ENCODE data around the gene SLC1A1.
"Not testable (repeated sequence)": the region's sequence is repeated elsewhere in the genome, so short reads cannot be mapped to it uniquely, and the experiment has no call there.

SLC1A1 gene

DNA sequence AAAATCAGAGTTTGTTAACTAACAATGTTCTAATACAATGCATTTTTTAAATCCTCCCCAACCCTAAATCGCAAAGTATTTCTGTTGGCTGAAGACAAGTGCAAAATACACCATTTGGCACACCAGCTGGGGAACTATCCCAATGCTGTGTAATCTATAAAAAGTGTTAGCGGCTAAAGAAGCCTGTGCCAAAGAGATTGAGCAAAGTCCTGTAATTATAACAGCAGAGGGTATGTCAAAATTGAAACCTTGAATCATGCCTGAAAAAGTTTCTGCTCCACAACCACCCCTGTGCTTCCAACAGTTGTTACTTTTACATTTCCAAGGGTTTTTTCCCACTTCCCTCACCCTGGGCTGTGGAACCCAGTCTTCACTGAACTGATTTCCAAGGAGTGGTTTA lies 88.7 kb downstream of the SLC1A1 start:
- no peak for DNase-seq (ENCODE audit: low spot score)

DNA sequence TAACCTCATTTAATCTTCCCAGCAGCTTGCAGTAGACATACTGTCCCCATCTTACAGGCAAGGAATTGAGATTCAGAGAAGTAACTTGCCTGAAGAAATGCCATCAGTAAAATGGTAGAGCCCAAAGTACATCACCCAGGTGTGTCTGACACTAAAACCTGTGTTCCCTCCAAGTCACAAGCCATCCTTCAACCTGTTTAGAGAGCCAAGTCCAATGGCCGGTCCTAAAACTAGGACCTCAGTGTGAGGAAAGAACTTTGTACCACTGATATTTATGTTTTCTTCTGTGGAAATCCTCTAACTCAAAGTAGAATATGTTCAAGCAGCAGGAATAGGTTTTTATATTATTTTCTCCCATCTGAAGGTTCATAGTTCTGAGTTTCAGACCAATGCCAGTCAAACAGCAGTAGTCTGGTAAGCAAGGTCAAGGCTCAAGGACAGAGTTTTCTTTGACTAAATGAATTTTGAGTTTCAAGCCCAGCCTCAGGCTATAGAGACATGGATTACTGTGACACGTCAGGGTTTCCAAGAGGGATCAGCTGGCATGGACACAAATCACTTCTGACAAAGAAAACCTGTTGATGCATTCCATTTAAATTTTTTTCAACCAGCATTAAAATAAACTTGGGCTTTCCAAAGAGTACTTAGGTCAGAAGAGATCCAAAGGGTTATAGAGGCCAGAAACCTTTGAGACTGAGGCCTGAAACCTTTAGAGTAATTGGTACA lies 90.9 kb downstream of the SLC1A1 start:
- DNase-seq (ENCODE audit: low spot score) = no peak

DNA sequence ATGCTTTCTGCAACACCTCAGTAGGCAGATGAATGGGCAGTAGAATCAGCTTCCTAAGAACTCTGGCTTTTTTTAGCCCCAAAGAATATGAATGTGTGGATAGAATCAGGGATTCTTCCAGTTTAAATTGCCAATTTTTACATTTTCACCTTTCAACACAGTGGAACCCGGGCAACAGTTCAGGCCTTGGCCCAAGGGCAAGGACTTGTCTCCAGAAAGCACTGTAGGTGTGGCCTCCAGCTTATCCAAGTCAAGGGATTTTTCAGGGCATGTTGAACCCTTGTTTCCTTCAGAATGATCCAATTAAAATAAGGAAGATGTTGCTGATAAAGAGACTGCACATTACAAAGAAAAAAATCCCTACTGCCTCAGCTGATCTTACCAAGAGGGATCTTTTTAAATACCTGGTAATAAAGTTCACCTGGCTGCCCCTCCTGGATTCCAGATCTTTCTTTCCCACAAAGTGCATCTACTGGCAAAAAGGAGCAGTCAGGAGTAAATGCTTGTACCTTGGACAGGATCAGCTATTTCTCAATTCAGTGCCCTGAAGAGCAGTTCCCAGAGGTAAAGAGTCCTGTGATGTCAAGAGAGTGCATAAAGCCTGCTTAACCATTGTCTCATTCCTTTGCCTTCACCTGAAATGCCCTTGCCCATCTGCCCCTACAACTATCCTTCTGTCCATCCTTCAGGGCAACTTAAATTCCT lies 91.7 kb downstream of the SLC1A1 start:
- no peak for DNase-seq (ENCODE audit: low spot score)

DNA sequence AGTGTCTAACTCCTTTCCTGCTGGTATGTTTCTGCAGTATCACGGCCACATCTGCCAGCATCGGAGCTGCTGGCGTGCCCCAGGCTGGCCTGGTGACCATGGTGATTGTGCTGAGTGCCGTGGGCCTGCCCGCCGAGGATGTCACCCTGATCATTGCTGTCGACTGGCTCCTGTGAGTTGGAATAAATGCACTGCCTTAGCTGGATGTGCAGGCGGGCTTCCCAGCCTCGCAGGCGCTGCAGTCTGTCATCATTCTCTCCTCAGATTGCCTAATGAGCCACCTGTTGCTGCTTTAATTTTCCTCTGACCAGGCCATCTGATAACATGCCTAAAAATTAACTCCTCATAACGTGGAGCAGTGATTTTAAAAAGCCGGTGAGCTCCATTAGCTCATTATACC lies 92.7 kb downstream of the SLC1A1 start:
- no peak for DNase-seq (ENCODE audit: low spot score)

DNA sequence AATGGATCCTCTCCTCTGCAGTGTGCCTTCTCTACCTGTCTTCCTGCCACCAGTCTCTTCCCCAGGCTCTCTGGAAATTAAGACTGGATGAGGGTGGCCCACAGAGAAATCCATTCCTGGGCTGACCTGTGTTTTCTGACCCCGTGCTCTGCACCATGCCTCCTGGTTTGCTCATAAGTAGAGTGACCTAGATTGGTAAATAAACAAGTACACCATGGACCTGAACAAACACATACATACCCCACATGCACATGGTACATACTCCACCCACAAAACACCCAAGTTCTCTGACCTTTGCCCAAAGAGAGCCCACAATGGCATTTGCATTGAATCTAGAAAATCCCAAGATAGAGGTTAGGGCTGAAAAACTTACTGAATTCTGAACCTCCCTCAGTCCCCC lies 94.4 kb downstream of the SLC1A1 start:
- no peak for DNase-seq (ENCODE audit: low spot score)

DNA sequence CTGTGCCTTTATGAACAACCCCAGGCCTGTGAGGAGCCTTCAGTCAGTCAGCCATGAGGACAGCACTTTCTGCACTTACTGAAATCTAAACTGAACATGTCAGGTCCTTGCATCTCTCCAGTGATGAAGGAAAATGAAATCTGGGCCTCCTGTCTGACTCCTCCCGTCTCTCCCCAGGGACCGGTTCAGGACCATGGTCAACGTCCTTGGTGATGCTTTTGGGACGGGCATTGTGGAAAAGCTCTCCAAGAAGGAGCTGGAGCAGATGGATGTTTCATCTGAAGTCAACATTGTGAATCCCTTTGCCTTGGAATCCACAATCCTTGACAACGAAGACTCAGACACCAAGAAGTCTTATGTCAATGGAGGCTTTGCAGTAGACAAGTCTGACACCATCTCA lies 94.9 kb downstream of the SLC1A1 start:
- no peak for DNase-seq (ENCODE audit: low spot score)

DNA sequence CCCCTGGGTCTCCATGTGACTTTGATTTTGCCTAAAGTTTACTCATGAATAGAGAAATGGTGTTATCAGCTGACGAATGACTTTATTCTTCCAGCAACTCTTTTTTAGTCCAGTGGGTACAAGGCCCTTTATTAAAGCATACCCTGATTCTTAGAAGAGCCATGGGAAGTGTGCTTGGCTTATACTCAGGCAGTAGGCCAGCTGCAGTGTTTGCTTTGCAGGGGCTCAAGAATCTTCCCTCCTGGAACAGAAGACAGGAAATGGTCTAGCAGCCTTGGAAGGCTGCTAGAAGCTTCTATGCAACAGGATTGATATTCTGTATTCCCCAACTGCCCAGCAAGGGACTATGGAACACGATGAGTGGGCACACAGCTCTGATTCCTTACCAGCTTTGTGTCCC lies 98.5 kb downstream of the SLC1A1 start:
- DNase-seq (ENCODE audit: low spot score) = no peak

DNA sequence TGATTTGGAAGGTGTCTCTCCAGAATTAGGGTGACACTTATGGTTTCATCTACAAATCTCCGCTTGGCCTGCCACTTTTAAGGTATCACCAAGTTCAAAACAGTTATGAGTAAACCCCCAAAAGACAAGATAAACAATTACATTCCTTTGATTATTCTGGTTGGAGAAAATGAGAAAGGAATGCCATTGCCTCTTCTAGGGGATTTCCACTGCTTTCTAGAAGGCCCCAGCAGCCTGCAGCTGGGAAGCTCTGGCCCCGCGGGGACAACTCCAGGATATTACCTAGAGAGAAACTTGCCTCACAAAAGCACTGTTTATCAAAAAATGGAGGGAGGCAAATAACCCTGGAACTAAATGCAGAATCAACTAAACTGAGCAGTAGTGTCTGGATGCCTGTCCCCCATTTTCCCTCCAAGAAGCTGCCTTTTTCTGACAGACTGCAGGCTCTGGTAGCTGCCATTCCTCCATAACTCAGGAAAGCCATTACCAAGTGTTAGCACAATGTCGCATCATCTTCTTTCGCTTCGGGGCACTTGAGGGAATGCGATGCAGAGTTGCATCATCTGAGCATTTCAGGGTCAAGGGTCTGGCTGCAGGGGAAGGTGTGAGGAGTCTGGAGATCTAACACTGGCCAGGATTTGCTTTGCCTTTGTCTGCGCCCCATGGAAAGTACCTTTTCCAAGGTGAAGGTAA lies 100.3 kb downstream of the SLC1A1 start:
- peak; percentile 32 for DNase-seq (ENCODE audit: low spot score)

DNA sequence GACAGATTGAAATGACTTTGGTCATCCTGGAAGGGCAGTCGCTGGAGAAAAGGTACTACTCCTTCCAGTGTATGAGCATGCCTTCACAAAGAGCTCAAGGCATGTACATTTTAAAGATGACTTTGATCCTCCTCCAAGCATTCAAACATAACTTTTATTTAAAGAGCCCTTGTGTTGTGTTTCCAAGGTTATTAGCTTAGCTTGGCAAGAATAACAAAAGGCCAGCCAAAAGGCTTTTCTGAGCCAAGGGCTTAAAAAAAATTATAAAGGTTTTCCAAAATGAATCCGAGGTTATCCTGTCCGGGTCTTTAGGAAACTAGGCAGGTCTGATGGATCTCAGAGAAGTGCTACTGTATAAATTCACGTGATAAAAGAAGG lies 100.8 kb downstream of the SLC1A1 start:
- no peak for DNase-seq (ENCODE audit: low spot score)

DNA sequence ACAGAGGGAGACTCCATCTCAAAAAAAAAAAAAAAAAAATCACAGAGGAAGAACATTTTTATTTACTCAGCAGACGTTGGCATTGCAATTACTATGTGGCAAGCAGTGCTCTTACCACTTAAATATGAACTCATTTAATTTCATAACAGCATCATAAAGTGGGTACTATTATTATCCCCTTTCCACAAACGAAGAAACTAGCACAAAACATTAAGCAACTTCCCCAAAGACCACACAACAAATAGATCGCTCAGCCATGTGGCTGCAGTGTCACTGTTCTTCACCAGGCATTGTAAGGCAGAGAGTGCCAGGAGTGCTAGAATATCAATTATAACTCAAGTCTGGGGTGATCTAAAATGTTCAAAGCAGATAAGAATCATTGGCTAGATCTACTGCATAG lies 102.0 kb downstream of the SLC1A1 start:
- no peak for DNase-seq (ENCODE audit: low spot score)

DNA sequence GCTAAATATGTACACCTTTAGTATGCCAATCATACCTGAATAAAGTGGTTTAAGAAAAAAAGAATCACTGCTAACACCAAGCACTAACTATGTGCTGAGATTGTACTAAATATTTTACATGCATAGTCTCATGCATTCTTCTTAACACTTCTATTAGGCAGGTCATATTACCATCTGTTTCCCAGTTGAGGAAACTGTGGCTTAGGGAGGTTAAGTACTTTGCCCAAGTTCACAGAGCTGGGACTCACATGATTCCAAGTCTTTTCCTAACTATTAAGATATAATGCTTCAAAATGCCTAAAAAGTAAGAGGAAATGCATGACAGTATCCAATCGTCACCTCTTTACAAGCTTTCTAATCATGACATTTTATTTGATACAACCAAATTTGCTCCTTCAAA lies 102.6 kb downstream of the SLC1A1 start:
- no peak for DNase-seq (ENCODE audit: low spot score)

DNA sequence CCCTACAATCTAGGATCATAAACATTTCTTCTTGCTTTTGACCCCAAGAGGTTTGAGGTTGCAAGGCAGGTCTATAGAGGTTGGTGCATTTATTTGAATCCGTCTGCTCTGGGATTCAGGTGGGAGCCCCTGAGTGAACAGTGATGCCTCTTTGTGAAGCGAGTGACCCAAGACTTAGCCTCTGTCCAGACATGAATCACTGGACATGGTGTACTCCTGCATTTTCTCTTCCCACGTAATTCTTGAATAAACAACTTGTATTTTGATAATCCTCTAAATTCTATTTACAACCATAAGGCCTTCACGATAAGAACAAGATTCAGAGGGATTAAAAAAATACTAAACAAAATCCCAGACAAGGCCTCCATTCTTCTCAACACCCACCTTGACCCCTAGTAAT lies 104.3 kb downstream of the SLC1A1 start:
- no peak for DNase-seq (ENCODE audit: low spot score)

DNA sequence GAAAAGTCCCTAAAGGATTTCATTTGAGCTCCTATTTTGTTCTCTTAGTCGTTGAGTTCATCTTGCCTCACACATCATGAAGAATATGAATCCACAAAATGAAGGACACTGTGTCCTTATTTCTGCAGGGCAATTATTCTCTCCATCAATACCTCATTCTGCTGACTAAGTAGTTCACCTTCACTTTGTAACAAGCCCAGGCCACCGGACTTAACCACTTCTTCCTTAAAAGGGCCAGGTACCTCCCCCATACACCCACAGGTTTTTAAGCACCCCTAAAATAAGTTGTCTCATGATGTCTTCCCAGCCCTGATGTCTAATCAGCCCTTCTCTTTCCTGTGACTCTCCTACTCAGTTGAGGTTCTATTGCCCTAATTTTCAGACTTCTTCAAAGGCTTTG lies 104.7 kb downstream of the SLC1A1 start:
- DNase-seq (ENCODE audit: low spot score) = no peak

DNA sequence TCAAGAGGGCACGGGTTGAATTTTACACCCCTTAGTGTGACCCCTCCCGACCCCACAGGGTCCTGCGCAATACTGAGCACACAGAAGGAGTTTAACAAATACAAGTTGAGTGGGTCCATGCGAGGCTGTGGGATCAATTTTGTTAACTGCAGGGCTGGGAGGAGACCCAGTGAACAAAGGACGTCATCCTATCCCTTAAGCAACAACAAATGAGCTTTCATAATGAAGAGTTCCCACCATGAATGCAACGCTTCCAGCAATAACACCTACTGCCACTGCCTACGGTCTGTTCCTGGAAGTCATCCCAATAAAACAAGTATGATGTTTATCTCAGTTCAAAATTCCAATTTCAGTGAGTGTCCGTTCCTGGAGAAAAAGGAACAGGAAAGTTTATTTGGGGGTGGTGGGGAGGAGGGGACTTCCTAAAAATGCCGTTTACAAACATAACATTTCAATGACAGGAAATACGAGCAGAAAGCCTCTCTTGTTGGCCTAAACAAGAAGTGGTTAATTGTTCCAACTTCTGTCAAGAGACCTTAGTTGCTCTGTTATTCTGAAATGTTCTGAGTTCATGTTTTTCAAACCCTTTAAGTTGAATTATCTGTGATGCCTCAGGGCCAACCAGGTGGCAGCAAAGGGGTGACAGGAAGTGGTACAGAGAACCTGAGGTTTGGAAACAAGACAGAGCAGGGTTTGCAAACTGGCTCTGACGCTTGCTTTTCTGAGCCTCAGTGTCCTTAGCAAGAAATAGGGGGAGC lies 106.1 kb downstream of the SLC1A1 start:
- no peak for DNase-seq (ENCODE audit: low spot score)

DNA sequence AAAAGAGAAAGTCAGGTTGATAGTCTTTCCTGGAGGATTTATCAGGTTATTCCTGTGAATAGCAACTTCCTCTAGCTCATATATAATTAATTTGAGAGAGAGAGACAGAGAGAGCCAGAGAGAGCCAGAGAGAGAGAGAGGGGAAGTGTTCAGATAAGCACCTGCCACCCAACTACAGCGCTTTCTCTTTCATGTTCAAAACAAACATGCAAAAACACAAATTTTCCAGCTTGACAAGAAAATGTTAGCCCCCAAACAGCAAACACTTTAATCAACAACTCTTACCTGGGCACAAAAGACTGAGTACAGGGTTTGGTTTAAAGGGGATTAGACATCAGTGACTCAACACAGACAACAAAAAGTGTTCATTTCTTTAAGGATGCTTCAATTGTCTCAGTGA lies 110.1 kb downstream of the SLC1A1 start:
- DNase-seq (ENCODE audit: low spot score) = no peak

DNA sequence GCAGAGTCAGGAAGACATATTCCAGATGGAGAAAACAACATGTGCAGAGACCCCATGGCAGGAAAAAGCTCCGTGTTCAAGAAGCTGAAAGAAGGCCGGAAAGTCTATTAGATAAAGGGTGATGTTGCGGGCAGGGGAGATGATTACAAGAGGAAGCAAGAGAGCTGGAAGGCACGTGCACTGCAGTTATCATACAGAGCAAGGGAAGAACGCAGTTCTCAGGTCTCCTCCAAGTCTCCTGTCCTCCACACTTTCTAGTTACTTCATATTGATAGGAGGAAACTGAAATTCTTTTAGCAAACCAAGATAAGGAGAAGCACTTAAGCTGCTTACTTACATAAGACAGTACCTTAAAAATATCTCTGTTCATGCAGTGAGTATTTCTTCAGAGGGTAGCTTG lies 113.6 kb downstream of the SLC1A1 start:
- DNase-seq (ENCODE audit: low spot score) = no peak

DNA sequence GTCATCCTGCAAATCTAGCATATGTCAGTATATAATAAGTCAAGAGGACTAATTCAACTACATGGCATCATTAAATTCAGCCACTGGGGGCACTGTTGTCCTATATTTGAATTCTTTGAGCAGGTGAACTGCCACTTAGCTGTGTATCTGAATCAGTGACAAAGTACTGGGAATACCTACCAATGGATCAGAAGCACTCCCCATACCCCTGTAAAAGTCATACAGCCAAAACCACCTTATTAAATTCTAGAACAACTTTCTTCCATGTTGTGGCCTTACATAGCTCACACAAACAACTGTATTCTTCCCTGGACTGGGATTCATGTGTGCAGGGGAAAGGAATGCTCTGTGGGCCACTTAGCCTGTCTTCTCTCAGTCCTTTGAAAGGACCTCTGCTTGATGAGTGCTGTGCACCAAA lies 114.4 kb downstream of the SLC1A1 start:
- DNase-seq (ENCODE audit: low spot score) = peak; percentile 59

DNA sequence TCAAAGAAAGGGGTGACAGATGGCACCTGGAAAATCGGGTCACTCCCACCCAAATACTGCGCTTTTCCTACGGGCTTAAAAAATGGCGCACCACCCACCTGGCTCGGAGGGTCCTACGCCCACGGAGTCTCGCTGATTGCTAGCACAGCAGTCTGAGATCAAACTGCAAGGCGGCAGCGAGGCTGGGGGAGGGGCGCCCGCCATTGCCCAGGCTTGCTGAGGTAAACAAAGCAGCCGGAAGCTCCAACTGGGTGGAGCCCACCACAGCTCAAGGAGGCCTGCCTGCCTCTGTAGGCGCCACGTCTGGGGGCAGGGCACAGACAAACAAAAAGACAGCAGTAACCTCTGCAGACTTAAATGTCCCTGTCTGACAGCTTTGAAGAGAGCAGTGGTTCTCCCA lies 115.8 kb downstream of the SLC1A1 start:
- DNase-seq (ENCODE audit: low spot score) = not testable (repeated sequence)

DNA sequence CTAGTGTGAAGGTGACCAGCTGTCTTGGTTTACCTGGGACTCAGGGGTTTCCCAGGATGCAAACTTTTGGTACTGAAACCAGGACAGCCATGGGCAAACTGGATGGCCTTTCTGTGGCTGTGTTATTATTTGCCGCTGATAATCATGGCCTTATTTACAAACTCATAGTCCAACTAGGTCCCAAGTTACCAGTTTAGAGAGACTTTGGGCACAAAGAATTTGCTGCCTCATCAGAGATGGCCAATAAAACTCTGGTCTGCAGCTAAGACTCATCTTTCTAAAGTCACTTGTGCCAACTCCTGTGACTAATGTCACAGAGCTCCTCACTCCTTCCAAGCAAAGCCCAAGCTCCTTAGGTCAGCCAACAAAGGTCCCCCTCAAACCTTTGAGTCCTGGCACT lies 124.4 kb downstream of the SLC1A1 start:
- peak; percentile 43 for DNase-seq (ENCODE audit: low spot score)

DNA sequence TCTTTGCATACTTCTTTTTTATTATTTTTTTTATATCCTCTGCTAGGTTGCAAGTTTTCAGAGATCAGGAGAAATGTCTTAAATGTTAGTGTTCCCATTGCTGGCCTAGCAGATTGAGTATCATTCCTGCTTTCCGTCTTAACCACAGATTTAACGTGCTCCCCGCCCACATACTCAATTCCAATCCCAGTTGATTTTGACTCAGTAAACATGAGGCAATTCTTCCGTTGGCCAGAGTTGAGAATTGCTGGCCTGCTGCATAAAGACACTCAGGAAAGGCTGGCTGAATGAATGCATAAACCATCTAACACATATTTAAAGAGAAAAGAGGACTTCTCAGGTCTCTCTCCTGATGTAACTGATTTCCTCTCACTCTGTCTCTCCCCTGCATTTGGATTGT lies 125.0 kb downstream of the SLC1A1 start:
- peak; percentile 83 for DNase-seq (ENCODE audit: low spot score)

DNA sequence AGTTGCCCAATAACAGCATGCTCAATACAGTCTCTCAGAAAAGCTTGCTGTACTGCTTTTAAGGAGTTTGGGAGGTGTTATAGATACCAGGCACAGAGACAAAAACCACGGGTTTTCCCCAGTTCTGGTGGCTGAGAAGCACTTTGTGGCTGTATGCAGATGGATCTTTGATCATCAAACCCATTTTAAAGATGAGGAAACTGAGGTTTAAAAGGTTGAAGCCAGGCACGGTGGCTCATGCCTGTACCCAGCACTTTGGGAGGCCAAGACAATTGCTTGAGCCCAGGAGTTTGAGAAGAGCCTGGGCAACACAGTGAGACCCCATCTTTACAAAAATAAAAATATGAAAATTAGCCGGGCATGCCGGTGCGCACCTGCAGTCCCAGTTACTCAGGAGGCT lies 125.5 kb downstream of the SLC1A1 start:
- no peak for DNase-seq (ENCODE audit: low spot score)

DNA sequence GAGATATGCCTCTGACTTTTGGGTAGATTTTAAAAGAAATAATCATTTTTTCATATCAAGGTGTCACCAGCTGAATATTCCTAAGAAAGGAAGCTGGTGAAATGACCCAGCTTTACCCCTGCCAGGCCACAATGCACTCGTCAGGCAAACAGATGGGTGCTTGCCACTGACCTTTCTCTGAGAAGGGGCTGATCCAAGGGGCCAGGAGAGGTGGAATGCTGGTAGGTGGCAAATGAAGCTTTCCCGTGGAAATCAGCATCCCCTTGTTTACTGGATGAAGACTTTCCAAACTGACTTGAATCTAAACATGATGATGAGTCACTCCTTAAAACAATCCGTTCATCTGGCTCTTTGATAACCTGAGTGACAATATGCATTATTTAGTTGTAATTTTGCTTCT lies 127.5 kb downstream of the SLC1A1 start:
- DNase-seq (ENCODE audit: low spot score) = no peak

DNA sequence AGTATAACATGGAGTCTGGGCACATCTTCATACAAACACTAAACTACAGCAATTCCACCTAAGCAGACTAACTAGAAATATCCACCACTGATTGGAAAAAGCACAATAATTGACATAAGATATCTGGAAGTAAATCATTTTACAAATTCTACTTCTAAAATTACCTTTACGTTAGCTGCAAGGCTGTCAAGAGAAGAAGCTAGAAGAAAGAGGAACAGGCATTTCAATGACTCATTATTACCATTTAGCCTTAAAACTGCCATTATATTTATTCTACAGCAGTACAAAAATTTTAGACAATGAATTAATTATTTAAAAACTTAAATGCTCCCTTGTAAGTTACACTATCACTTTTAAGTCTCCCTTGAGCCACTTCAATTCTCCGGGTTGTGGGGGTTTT lies 128.4 kb downstream of the SLC1A1 start:
- no peak for DNase-seq (ENCODE audit: low spot score)

Measured in AG20443 (cell line).